ENCODE data around the gene TMEM151B.

Gene TMEM151B

GRCh38 chr6:44297063-44298038 is 27.1 kb downstream of the TMEM151B start:
- H3K79me2 ChIP-seq (ENCODE audit: insufficient read depth, low read length), result no peaks in the 10 kb centered on the region
- no peak overlapping the region for H2AFZ ChIP-seq (ENCODE audit: low read length)
- peaks cover 19% of the 10 kb centered on the region; the same call in 1 of the 2 replicates for H3K36me3 ChIP-seq (ENCODE audit: insufficient read depth, low read length)
- H3K4me2 ChIP-seq (ENCODE audit: low read depth, low read length, poor library complexity, severe bottlenecking), result no peak overlapping the region
- no peaks in the 10 kb centered on the region for H3K27me3 ChIP-seq (ENCODE audit: insufficient read depth, low read length, poor library complexity, severe bottlenecking)
- no peaks in the 10 kb centered on the region for H3K4me1 ChIP-seq (ENCODE audit: insufficient read depth, low read length, poor library complexity, severe bottlenecking)
- no peaks in the 10 kb centered on the region for H3K9me3 ChIP-seq (ENCODE audit: insufficient read depth, low read depth, low read length)
- H3K9me2 ChIP-seq (replicated peaks; ENCODE audit: low read depth, low read length), result no peaks in the 10 kb centered on the region
- H4K20me1 ChIP-seq (ENCODE audit: insufficient read depth, low read length, poor library complexity, severe bottlenecking), result no peaks in the 10 kb centered on the region
- H3F3A ChIP-seq (ENCODE audit: low read depth), result no peaks in the 10 kb centered on the region
- no peak overlapping the region for H3K9ac ChIP-seq (ENCODE audit: low read depth, low read length, poor library complexity, severe bottlenecking)
- H3K4me3 ChIP-seq (ENCODE audit: low read length, poor library complexity, severe bottlenecking), result no peak overlapping the region
- TF ChIP-seq EZH2phosphoT487 (IDR thresholded peaks at IDR 0.05; ENCODE audit: borderline replicate concordance) (no peak), CTCF (conservative IDR thresholded peaks at IDR 0.05; ENCODE audit: low read length) (no peak)

- Histone ChIP-seq H3K4me3 (ENCODE audit: low read length, poor library complexity, severe bottlenecking) (no peak overlapping the region), H3K4me1 (ENCODE audit: insufficient read depth, low read length, poor library complexity, severe bottlenecking) (no peaks in the 10 kb centered on the region), H3K9me3 (ENCODE audit: insufficient read depth, low read depth, low read length) (no peaks in the 10 kb centered on the region), H4K20me1 (ENCODE audit: insufficient read depth, low read length, poor library complexity, severe bottlenecking) (no peaks in the 10 kb centered on the region), H2AFZ (ENCODE audit: low read length) (no peak overlapping the region), H3K36me3 (ENCODE audit: insufficient read depth, low read length) (peaks cover 28% of the 10 kb centered on the region; the same call in 1 of the 2 replicates), H3K27me3 (ENCODE audit: insufficient read depth, low read length, poor library complexity, severe bottlenecking) (no peaks in the 10 kb centered on the region), H3K79me2 (ENCODE audit: insufficient read depth, low read length) (no peaks in the 10 kb centered on the region), H3K9ac (ENCODE audit: low read depth, low read length, poor library complexity, severe bottlenecking) (no peak overlapping the region), H3K9me2 (replicated peaks; ENCODE audit: low read depth, low read length) (no peaks in the 10 kb centered on the region), H3F3A (ENCODE audit: low read depth) (no peaks in the 10 kb centered on the region), H3K4me2 (ENCODE audit: low read depth, low read length, poor library complexity, severe bottlenecking) (no peak overlapping the region)
- TF ChIP-seq EZH2phosphoT487 (IDR thresholded peaks at IDR 0.05; ENCODE audit: borderline replicate concordance) (no peak), CTCF (conservative IDR thresholded peaks at IDR 0.05; ENCODE audit: low read length) (no peak)
Observed at GRCh38 chr6:44298055-44298803, 28.0 kb downstream of the TMEM151B start.

GRCh38 chr6:44298864-44299263 is 28.6 kb downstream of the TMEM151B start:
- Histone ChIP-seq H3K36me3 (ENCODE audit: insufficient read depth, low read length) (peaks cover 35% of the 10 kb centered on the region; the same call in 1 of the 2 replicates), H3K27me3 (ENCODE audit: insufficient read depth, low read length, poor library complexity, severe bottlenecking) (no peaks in the 10 kb centered on the region), H4K20me1 (ENCODE audit: insufficient read depth, low read length, poor library complexity, severe bottlenecking) (no peaks in the 10 kb centered on the region), H3K4me2 (ENCODE audit: low read depth, low read length, poor library complexity, severe bottlenecking) (no peak overlapping the region), H3K4me3 (ENCODE audit: low read length, poor library complexity, severe bottlenecking) (no peak overlapping the region), H3K9me3 (ENCODE audit: insufficient read depth, low read depth, low read length) (no peaks in the 10 kb centered on the region), H3K4me1 (ENCODE audit: insufficient read depth, low read length, poor library complexity, severe bottlenecking) (no peaks in the 10 kb centered on the region), H2AFZ (ENCODE audit: low read length) (no peak overlapping the region), H3K9ac (ENCODE audit: low read depth, low read length, poor library complexity, severe bottlenecking) (no peak overlapping the region), H3K9me2 (replicated peaks; ENCODE audit: low read depth, low read length) (no peaks in the 10 kb centered on the region), H3K79me2 (ENCODE audit: insufficient read depth, low read length) (no peaks in the 10 kb centered on the region), H3F3A (ENCODE audit: low read depth) (no peaks in the 10 kb centered on the region)
- no peak for TF ChIP-seq EZH2phosphoT487 (IDR thresholded peaks at IDR 0.05; ENCODE audit: borderline replicate concordance)
- TF ChIP-seq CTCF (conservative IDR thresholded peaks at IDR 0.05; ENCODE audit: low read length), result no peak

All from Loucy (cell line).